ENCODE data around the gene IL11.

IL11 gene

DNA sequence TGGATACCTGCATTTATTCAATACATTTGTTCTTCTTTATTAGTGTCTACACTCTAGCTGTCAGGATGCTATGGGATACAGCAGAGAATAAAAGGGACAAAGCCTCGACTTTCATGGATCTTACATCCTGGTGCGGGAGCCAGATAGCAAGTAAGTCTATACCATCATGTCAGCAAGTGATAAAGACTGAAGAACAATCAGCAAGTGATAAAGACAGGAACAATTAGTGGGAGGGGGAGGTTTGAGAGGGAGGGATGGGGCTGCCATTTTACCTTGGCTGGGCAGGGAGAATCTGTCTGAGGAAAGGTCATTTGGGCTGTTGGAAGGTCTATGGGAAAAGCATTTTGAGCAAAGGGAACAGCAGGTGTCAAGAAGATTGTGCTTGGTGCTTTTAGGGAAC lies 39.9 kb upstream of the IL11 start:
- TF ChIP-seq POLR2AphosphoS5 (IDR thresholded peaks at IDR 0.05; ENCODE audit: low read depth, low read length) (no peak), FOXP2 (optimal IDR thresholded peaks at IDR 0.05; ENCODE audit: borderline replicate concordance, extremely low read depth, extremely low read length, insufficient read depth) (no peak), SIN3A (IDR thresholded peaks at IDR 0.05; ENCODE audit: borderline replicate concordance, insufficient read depth, low read length) (no peak), TAF1 (IDR thresholded peaks at IDR 0.05; ENCODE audit: borderline replicate concordance, insufficient read depth, low read length) (no peak)
- TF ChIP-seq, protein P1, sequence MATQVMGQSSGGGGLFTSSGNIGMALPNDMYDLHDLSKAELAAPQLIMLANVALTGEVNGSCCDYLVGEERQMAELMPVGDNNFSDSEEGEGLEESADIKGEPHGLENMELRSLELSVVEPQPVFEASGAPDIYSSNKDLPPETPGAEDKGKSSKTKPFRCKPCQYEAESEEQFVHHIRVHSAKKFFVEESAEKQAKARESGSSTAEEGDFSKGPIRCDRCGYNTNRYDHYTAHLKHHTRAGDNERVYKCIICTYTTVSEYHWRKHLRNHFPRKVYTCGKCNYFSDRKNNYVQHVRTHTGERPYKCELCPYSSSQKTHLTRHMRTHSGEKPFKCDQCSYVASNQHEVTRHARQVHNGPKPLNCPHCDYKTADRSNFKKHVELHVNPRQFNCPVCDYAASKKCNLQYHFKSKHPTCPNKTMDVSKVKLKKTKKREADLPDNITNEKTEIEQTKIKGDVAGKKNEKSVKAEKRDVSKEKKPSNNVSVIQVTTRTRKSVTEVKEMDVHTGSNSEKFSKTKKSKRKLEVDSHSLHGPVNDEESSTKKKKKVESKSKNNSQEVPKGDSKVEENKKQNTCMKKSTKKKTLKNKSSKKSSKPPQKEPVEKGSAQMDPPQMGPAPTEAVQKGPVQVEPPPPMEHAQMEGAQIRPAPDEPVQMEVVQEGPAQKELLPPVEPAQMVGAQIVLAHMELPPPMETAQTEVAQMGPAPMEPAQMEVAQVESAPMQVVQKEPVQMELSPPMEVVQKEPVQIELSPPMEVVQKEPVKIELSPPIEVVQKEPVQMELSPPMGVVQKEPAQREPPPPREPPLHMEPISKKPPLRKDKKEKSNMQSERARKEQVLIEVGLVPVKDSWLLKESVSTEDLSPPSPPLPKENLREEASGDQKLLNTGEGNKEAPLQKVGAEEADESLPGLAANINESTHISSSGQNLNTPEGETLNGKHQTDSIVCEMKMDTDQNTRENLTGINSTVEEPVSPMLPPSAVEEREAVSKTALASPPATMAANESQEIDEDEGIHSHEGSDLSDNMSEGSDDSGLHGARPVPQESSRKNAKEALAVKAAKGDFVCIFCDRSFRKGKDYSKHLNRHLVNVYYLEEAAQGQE (IDR thresholded peaks at IDR 0.05; ENCODE audit: insufficient read depth in 1 of 2, low read depth in 2 of 2, low read length in 2 of 2): no peak

DNA sequence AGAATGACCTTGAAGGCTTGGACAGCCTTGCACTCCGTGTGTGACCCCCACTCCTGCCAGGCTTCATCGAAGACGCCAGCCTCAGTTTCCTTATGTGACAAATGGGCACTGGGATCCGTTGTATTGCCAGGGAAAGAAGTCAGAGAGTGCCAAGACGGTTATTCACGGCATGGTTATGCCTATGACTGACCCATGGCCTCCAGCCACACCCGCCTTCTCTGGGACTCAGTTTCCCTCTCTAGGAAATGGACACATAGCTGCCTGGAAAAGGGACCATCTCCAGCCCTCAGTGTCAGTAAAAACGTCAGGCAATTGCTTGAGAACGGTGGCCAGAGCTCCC lies 38.2 kb upstream of the IL11 start:
- TF ChIP-seq, protein P1 (IDR thresholded peaks at IDR 0.05; ENCODE audit: insufficient read depth in 1 of 2, low read depth in 2 of 2, low read length in 2 of 2): no peak
- TF ChIP-seq FOXP2 (optimal IDR thresholded peaks at IDR 0.05; ENCODE audit: borderline replicate concordance, extremely low read depth, extremely low read length, insufficient read depth): no peak
- no peak for TF ChIP-seq SIN3A (IDR thresholded peaks at IDR 0.05; ENCODE audit: borderline replicate concordance, insufficient read depth, low read length)
- no peak for TF ChIP-seq TAF1 (IDR thresholded peaks at IDR 0.05; ENCODE audit: borderline replicate concordance, insufficient read depth, low read length)
- no peak for TF ChIP-seq POLR2AphosphoS5 (IDR thresholded peaks at IDR 0.05; ENCODE audit: low read depth, low read length)

DNA sequence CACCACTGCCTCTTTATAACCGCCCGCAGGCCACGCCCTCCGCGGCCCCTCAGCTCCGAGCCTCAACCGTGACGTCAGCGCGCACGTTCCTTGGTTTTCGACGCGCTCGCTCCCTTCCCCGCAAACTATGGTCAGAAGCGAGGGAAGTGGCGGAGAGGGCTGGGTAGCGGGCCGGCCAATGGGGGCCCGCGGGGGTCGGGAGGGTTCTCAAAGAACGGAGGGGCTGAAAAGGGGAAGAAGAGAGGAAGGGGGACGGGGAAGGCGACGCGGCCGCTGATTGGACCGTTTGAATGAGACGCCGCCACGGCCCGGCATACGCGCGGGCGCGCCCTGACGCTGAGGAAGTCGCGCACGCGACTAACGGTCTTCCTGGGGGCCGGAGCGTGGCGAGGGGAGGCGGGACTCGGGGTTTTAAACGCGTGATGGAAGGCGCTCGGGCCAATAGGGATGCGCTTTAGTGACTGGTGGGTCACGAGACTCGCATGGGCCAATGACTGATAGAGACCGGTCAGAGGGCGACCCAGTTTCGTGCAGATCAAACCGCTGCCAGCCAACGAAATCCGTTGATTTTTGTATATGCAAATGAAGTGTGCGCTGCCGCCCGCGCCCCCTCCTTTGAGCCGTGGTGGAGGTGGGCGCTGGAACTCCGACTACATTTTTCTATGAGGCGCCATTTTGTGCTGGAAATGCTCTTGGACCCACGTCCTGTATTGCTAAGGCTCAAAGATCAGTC lies 37.7 kb upstream of the IL11 start:
- TF ChIP-seq POLR2AphosphoS5 (IDR thresholded peaks at IDR 0.05; ENCODE audit: low read depth, low read length): no peak
- TF ChIP-seq FOXP2 (optimal IDR thresholded peaks at IDR 0.05; ENCODE audit: borderline replicate concordance, extremely low read depth, extremely low read length, insufficient read depth): no peak
- TF ChIP-seq TAF1 (IDR thresholded peaks at IDR 0.05; ENCODE audit: borderline replicate concordance, insufficient read depth, low read length): no peak; the same call in 1 of the 2 replicates
- TF ChIP-seq, protein P1 (IDR thresholded peaks at IDR 0.05; ENCODE audit: insufficient read depth in 1 of 2, low read depth in 2 of 2, low read length in 2 of 2): no peak
- TF ChIP-seq SIN3A (IDR thresholded peaks at IDR 0.05; ENCODE audit: borderline replicate concordance, insufficient read depth, low read length): no peak

DNA sequence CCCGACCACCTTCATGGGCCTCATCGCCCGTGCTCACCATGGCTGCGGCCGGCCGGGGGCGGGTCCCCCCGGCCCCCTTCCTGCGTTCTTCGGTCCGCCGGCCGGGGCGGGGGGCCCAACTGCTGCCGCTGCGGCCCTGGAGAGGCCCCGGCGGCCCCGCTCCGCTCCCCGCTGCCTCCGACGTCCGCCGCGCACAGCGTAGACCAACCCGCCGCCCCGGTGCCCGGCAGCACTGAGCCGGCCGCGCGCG lies 37.2 kb upstream of the IL11 start, which contains the start of gene UBE2S:
TSS of gene UBE2S (minus strand) at position 239 of the 250 bp plus-strand sequence. CDS start at position 40, 199 bp downstream.
- peak; percentile 98 for TF ChIP-seq POLR2AphosphoS5 (IDR thresholded peaks at IDR 0.05; ENCODE audit: low read depth, low read length)
- TF ChIP-seq, protein P1 (IDR thresholded peaks at IDR 0.05; ENCODE audit: insufficient read depth in 1 of 2, low read depth in 2 of 2, low read length in 2 of 2): 0 out of 4 replicates have a peak, but pooled peaks of 1 of the 2 experiments have one; percentile 57
- peak; percentile 93; the same call in 1 of the 2 replicates for TF ChIP-seq TAF1 (IDR thresholded peaks at IDR 0.05; ENCODE audit: borderline replicate concordance, insufficient read depth, low read length)
